ENCODE measurements around the gene FFAR4.

- TF ChIP-seq POLR2A (IDR thresholded peaks at IDR 0.05; ENCODE audit: low read length): no peak
- peak; percentile 61; the same call in 1 of the 2 replicates for TF ChIP-seq MAX (IDR thresholded peaks at IDR 0.05)
Observed at GRCh38 chr10:93548376-93549071, 17.9 kb upstream of the FFAR4 start.
